Epithelial cell of esophagus (primary cell): Measurements from ENCODE around the gene MAP4K2.

Experiments used
- DNase-seq: peaks from one replicate; pipeline ENCODE4 v3.0.0; 2010; ENCODE audit warnings: low read depth
- H3K4me3 ChIP-seq: 2 replicates; pipeline ENCODE4 v1.5.1; 2011; ENCODE audit warnings: mild to moderate bottlenecking, low read length, control low read depth
- TF ChIP-seq, protein P1 (sequence below): IDR thresholded peaks from 2 replicates; pipeline ENCODE4 v1.5.1; 2011; ENCODE audit warnings: low read depth, mild to moderate bottlenecking, low read length, control low read depth, inconsistent platforms; ENCODE audit not compliant: insufficient read depth; ENCODE audit errors: missing control alignments

MAP4K2 gene

DNA sequence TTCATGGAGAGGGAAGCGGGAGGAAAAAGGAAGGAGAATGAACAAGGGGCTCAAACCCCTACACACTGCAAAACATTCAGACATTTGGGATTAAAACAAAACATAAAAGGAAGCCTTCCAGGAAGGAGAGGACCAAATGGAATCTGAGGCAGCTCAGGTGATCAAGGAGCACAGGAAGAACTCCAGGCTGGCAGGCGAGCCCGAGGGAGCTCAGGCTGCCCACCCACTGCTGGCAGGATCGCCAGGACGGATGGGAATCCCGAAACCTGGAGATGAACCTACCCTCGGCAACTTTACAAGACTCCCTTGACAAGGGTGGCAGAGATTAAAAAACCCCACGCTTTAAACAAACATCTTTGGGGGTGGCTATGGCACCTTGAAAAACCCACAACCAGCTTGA, 38.3 kb downstream of the MAP4K2 start:
- DNase-seq, result no peak
- no peak overlapping the region for H3K4me3 ChIP-seq
- TF ChIP-seq, protein P1, sequence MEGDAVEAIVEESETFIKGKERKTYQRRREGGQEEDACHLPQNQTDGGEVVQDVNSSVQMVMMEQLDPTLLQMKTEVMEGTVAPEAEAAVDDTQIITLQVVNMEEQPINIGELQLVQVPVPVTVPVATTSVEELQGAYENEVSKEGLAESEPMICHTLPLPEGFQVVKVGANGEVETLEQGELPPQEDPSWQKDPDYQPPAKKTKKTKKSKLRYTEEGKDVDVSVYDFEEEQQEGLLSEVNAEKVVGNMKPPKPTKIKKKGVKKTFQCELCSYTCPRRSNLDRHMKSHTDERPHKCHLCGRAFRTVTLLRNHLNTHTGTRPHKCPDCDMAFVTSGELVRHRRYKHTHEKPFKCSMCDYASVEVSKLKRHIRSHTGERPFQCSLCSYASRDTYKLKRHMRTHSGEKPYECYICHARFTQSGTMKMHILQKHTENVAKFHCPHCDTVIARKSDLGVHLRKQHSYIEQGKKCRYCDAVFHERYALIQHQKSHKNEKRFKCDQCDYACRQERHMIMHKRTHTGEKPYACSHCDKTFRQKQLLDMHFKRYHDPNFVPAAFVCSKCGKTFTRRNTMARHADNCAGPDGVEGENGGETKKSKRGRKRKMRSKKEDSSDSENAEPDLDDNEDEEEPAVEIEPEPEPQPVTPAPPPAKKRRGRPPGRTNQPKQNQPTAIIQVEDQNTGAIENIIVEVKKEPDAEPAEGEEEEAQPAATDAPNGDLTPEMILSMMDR, result no peak

DNA sequence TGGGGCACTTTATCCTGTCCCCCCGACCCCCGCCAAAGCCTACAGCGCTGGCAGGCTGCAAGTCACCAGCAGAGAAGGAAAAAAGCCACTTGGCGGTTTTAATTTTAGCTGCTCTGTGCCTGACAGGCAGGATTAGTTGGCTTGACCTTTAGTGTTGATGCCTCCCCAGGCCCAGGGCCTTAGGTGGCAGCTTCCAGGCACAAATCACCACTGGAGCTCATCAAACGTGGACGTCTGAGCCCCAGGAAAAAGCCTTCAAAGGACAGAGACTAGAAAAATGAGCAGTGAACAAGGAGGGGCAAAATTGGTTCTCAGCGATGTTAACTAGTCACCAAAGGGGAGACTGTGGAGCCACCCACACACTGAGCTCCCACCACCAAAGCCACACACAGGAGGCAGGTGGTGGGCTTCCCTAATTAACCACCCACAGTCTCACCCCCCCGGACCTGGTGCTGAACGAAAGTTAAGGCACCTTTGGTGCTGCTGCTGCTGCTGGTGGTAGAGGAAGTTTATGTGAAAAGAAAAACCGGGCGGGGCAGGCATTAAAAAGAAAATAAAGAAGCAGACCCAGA, 38.9 kb downstream of the MAP4K2 start:
- DNase-seq, result no peak
- TF ChIP-seq, protein P1, result no peak
- no peak overlapping the region for H3K4me3 ChIP-seq

DNA sequence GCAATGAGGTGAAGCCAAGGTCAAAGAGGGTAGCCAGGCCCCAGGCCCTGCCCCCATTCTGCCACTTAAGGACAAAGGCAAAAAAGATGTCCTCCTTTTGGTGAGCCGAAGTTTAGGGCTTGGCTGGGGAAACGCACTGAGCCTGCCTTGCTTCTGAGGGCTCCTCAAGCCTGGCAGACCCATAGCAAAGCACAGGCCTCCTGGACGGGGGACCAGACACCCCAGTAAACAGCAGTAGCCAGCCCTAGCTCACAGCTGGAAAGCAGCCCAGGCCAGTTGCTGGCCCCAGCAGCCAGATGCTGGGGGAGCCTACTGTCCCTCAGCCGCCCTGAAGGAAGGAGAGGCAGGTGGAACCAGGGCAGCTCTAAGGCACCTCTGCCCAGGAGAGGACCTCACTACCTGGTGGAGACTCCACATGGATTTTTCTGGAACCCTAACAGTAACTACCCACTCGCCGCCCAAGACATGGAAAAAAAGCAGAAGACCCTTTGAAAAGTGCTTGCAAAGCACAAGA, 39.4 kb downstream of the MAP4K2 start:
- H3K4me3 ChIP-seq, result no peak overlapping the region
- TF ChIP-seq, protein P1, result no peak
- no peak for DNase-seq

DNA sequence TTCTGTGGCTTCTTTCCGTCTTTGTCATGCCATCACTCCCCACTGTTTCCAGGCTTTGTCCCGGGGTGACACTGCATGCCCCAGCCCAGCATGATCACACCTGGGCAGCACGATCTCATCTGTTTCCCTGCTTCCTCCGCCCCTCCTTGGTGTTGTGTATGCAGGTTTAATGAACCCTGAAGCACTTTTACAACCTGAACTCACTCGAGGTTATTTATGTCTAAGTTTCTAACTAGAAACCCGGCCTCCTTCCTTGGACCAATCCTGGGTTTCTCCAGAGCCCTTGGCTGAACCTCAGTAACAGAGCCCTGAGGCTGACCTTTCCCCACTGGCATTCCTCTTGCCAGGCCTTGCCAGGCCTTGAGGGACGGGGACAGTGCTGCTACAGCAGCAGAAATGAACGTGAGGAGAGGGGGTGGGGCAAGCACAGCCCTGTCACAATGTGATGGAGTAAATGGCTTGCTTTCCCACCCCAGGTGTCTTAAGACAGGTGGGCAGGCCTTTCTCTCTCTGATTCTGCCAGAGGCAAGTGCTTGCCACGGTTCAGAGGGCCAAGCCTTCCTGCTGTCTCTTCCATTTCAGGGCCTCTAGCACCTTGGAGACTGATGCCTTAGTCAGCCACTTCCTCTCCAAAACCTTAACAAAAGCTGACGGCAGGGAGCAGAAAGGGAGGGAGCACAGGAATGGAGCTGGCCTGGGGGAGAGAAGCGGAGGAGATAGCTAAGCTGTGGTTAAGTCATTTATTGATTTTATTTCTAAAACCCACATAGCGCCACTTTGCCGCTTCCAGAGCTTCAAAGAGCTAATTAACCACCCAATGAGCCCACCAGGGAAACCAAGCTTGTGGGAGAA, 40.1 kb downstream of the MAP4K2 start:
- peak; percentile 78 for DNase-seq
- TF ChIP-seq, protein P1, result no peak
- H3K4me3 ChIP-seq, result no peak overlapping the region

DNA sequence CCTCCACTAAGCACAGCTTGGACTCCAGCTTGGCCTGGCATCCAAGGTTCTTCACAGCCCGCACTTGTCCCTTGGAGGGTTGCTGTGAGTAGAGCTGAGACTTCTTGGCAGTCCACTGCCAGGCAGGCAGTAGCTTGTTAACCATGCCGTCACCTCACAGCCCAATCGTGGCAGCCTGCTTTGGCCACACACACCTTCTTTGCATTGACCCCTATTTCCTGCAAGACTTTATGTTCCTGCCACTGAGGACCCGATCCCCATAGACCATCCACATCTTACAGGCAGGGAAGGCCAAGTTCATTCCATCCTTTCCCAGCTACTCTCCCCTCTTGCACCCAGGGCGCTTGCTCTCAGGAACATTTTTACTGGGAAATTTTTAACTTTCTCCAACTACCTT, 40.7 kb downstream of the MAP4K2 start:
- DNase-seq, result peak; percentile 62
- no peak overlapping the region for H3K4me3 ChIP-seq
- TF ChIP-seq, protein P1, result no peak

DNA sequence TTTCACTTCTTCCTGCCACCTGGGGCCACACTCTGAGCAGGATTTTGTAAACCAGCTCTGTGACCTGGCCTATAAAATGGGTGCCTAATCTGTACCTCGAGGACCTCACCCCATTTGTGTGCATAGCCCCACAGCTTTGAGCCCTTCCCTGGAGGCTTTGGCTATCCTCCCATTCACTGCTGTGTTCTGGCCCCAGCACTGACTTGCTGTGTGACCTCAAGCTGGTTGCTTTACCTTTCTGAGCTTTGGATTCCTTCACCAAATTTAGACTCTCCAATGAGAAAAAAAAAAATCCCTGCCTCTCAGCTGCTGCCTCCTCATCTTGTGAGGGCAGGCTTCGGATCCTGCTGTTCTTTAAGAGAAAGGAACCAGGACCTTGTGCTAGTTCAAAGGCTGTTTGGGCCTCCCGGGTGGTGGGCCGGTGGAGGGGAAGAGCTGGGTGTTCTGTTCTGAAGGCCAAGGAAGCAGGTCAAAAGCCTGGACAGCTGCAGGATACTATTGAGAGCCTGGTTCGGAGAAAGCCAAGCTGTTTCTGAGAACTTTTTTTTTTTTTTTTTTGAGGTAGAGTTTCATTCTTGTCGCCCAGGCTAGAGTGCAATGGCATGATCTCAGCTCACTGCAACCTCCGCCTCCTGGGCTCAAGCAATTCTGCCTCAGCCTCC, 42.1 kb downstream of the MAP4K2 start:
- TF ChIP-seq, protein P1, result no peak
- DNase-seq, result no peak
- no peak overlapping the region for H3K4me3 ChIP-seq
